ENCODE measurements around the gene AATK. TPM values are rescaled to one million over a fixed set of nuclear protein-coding genes. Genes with fewer than 3 reads are reported as not detected.

AATK gene
- total and polyA plus RNA-seq, 10 of the 15 experiments (the other 5 are each of a cell fraction or from before 2014, with no cell fraction given): 0.04 TPM; not detected in 9

DNA sequence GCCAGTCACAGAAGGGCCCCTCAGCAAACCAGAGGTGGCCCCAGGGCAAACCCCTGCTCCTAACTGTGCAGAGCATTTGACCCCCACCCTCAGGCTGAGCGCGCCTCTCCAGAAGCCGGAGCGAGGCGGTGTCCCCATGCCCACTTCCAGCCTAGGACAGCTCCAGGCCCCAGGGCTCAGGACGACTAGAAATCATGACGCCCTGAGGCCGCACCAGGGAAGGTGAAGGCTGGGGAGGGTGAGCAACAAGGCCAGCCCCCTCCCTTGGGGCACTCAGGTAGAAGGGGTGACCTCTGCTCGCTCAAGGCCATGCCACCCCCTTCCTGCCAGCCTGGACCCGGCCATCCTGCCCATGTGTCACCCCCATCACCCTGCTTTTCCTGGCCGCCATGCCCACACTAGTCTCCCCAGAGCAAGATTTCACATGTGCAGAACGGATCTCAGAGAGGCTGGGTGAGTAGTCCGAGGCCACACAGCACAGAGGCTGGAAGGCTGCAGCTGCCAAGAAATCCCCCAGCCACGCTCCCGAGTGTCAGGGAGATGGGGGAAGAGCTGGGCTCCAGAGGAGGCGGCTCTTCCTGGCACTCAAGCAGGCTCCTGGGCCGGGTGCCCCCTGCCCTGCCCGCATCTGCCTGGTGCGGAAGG lies 2.8 kb downstream of the AATK start (continued):
- TF ChIP-seq, protein P1, sequence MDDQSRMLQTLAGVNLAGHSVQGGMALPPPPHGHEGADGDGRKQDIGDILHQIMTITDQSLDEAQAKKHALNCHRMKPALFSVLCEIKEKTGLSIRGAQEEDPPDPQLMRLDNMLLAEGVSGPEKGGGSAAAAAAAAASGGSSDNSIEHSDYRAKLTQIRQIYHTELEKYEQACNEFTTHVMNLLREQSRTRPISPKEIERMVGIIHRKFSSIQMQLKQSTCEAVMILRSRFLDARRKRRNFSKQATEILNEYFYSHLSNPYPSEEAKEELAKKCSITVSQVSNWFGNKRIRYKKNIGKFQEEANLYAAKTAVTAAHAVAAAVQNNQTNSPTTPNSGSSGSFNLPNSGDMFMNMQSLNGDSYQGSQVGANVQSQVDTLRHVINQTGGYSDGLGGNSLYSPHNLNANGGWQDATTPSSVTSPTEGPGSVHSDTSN (IDR thresholded peaks at IDR 0.05; ENCODE audit: insufficient replicate concordance, low read depth, low read length): no peak
- TF ChIP-seq IRF4 (IDR thresholded peaks at IDR 0.05; ENCODE audit: low read depth, low read length) (no peak), ZSCAN29 (IDR thresholded peaks at IDR 0.05) (no peak)

DNA sequence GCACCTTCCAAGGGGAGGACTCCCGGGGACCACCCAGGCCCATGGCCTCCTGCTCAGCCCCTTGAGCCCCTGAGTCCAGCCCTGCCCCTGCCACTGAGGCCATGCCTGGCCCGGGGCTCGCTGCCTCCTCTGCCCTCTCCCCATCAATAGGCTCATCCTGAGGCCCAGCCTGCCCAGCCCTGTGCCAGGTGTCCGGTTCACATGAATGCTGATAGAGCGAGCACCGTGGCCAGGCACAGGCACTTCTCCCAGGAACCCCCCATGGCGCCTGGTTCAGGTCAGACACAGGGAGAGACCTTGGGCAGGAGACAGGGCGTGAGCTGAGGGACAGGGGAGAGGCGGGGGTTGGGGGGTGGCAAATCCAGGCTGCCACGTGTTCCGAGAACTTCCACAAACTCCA lies 3.5 kb downstream of the AATK start:
- no peak for FAIRE-seq
- ChIA-PET CTCF (no interaction called here), SMC1A (ENCODE audit: uncharacterized antibody, unreplicated experiment) (no interaction called here), RAD21 (ENCODE audit: unreplicated experiment) (no interaction called here), POLR2A (no interaction called here)
- Histone ChIP-seq H4K20me1 (ENCODE audit: control insufficient read depth, insufficient read depth) (no peaks in the 10 kb centered on the region), H3K36me3 (ENCODE audit: control insufficient read depth in 2 of 2, insufficient read depth in 2 of 2, low read length in 1 of 2) (no peaks in the 10 kb centered on the region), H3K9ac (ENCODE audit: control insufficient read depth, insufficient read depth, low read length) (no peak overlapping the region), H2AFZ (ENCODE audit: control insufficient read depth, low read depth, low read length) (no peak overlapping the region), H3K4me1 (ENCODE audit: control insufficient read depth, insufficient read depth, low read length) (no peaks in the 10 kb centered on the region), H3K9me3 (replicated peaks; ENCODE audit: control insufficient read depth, insufficient read depth, low read length) (no peaks in the 10 kb centered on the region), H3K79me2 (ENCODE audit: control insufficient read depth, insufficient read depth, low read length) (no peaks in the 10 kb centered on the region), H3K27ac (ENCODE audit: control insufficient read depth, insufficient read depth) (no peak overlapping the region), H3K4me2 (ENCODE audit: control insufficient read depth, insufficient read depth) (no peak overlapping the region), H3K27me3 (replicated peaks in 1 of 2; ENCODE audit: control insufficient read depth in 2 of 2, insufficient read depth in 2 of 2, low read length in 1 of 2) (no peaks in the 10 kb centered on the region; a peak in 2 of 4 replicates), H3K4me3 (no peak overlapping the region)
- in situ Hi-C loops (cut with MboI): no loop called here
- TF ChIP-seq JUND (IDR thresholded peaks at IDR 0.05; ENCODE audit: low read depth, low read length) (no peak), PAX8 (IDR thresholded peaks at IDR 0.05) (no peak), NRF1 (conservative IDR thresholded peaks at IDR 0.05; ENCODE audit: low read depth, low read length) (no peak), MYB (IDR thresholded peaks at IDR 0.05; ENCODE audit: borderline replicate concordance, low read depth, low read length) (no peak)
- 25% methylated on average over 11 of the region's 11 CpGs for WGBS (ENCODE audit: insufficient coverage, insufficient replicate concordance, low lambda C conversion rate, missing lambda C conversion rate)
- intact Hi-C loops (cut with micrococcal nuclease; ENCODE audit: unreplicated experiment): no loop called here
- DNase-seq (ENCODE audit: low read depth, low spot score): no peak
- ATAC-seq: no peak
- no TSS peak for BruUV-seq (replicated peaks)

All from GM12878 (cell line).